ENCODE data around the gene IL32. TPM values are rescaled to one million over a fixed set of nuclear protein-coding genes. Genes with fewer than 3 reads are reported as not detected.

Gene IL32
- total RNA-seq, 2 experiments from 2014 or later, result 2,973 to 3,212 TPM

DNA sequence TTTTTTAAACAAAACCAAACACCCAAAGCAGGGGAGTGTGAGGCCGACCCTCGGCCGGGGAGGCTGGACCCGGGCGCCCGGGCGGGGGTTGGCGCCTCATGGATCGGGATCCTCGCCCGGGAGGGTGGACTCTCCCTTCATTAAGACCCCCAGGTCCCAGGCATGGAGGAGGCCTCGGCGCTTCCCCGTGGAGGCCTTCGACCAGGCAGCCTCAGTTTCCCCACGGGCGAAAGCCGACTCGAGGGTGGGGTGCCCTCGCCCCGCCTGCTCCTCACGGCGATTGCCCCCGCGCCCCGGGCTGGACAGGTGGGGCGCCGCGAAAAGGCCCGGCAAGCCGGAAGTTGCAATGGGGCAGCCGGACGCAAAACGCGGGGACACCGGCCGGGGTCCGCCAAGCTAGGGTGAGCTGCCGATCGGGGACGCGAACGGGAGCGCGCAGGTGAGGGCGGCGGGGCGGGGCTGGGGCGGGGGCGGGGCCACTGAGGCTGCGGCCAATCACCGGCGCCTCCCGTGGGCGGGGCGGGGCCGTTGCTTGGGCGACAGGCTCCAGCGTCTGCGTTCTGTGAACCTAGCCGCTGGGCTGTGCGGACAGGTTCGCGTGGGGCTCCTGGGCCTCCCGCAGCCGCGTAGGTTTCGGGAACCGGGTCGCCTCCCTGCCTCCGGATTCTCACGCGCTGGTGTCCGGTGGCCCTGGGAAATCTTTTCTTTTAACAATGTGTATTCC, 40.9 kb downstream of the IL32 start:
- Mint-ChIP-seq H3K27ac (peak overlapping the region; percentile 86), H3K36me3 (ENCODE audit: low read depth) (peaks cover 3% of the 10 kb centered on the region), H3K9me3 (no peaks in the 10 kb centered on the region), H3K4me3 (peak overlapping the region; percentile 79), H3K4me1 (peaks cover 39% of the 10 kb centered on the region), H3K27me3 (no peaks in the 10 kb centered on the region)
- CTCF ChIA-PET, result interaction anchor here (0.6 to 3.3 kb wide), 9 partner anchors 8 to 44 kb away, joined by 3 to 15 read pairs (median 4); partner anchors contain the start of gene ZNF213
- POLR2A ChIA-PET, result no interaction called here
- peak; percentile 89 for DNase-seq

DNA sequence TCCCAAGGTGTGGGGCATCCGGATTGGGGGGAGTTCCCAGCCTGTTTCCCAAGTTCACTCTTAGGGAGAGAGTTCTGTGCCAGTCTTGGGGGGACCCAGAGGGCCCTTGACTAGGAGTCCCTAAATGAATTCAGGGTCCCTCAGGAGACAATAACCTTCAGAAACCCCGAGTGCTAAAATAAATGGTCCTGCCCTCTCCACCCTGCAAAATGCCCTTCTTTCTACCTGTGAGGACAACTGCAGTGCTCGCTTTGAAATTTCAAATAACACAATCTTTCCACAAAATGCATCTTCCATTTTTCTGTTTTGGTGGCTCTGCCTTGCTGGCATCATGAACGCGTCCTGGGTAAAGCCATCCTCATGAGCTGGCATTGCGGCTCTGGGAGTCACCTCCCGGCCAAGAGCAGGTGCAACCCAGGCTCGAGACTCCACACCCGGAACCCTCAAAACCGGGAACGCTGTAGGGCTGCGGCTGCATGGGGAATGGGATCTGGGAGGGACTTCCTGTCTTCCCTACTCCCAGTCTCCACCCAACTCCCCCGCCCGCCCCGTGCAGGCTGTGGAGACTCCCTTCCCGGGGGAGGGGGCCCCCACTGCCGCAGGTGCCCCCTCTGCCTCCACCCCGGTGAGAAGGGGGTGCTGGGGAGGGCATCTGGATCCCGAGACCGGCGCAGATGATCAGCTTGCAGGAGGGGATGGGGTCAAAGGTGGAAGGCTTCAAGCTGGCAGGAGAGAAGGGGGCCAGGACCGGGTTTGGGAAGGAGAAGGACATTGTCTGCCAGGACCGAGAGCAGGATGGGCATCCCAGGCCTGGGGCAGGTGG, 46.8 kb downstream of the IL32 start, which contains the start of gene ZNF205:
Gene ZNF205, plus strand, starts transcription at position 529 of the 823 bp plus-strand sequence. CDS start 845 bp downstream, outside the sequence.
- Mint-ChIP-seq H3K27ac (no peak within 1 kb of the TSS), H3K9me3 (no peaks in the 10 kb centered on the region), H3K4me1 (peaks cover 3% of the 10 kb centered on the region), H3K36me3 (ENCODE audit: low read depth) (peaks cover 3% of the 10 kb centered on the region), H3K27me3 (peaks cover 8% of the 10 kb centered on the region), H3K4me3 (no peak within 1 kb of the TSS)
- no peak for DNase-seq
- ChIA-PET POLR2A (no interaction called here), CTCF (interaction anchor here (1.0 to 4.9 kb wide), 3 partner anchors 7 to 53 kb away, joined by 3 to 28 read pairs (median 5); no protein-coding TSS in a partner anchor)

DNA sequence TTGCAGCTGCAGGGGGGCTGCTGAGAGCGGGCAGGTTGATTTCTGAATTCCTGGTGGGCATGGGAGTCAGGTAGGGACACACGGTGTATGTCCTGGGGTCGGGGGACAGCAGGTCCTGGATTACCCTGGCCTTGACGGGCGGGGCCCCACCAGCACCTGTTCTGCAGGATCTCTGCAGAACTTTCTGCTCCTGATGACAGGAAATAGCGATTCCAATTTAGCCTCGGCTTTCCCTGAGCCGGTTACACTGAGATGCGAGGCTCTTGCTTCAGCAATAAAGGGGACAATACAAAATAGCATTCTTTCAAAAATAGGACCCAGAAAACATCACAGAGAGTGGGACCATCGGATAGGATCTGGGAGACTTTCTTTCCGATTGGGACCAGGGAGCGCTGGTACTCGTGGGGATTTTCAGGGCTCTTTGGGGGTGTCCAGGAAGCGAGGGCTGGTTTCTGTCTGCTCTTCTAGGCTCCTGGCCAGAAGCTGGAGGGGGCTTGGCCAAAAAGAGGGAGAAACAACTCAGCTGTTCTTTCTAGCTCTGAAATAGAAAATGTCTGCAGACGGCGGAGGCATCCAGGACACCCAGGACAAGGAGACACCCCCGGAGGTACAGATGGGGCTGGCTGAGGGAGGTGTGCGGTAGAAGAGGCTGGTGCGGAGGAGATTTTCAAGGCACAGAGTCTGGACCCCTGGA, 47.6 kb downstream of the IL32 start:
- Mint-ChIP-seq H3K9me3 (no peaks in the 10 kb centered on the region), H3K27me3 (peaks cover 8% of the 10 kb centered on the region), H3K4me3 (no peak overlapping the region), H3K36me3 (ENCODE audit: low read depth) (peaks cover 3% of the 10 kb centered on the region), H3K4me1 (peaks cover 1% of the 10 kb centered on the region), H3K27ac (no peak overlapping the region)
- CTCF ChIA-PET, result interaction anchor here (2.3 to 4.9 kb wide), 2 partner anchors 16 to 54 kb away, joined by 5 to 28 read pairs; no protein-coding TSS in a partner anchor
- POLR2A ChIA-PET, result no interaction called here
- no peak for DNase-seq

DNA sequence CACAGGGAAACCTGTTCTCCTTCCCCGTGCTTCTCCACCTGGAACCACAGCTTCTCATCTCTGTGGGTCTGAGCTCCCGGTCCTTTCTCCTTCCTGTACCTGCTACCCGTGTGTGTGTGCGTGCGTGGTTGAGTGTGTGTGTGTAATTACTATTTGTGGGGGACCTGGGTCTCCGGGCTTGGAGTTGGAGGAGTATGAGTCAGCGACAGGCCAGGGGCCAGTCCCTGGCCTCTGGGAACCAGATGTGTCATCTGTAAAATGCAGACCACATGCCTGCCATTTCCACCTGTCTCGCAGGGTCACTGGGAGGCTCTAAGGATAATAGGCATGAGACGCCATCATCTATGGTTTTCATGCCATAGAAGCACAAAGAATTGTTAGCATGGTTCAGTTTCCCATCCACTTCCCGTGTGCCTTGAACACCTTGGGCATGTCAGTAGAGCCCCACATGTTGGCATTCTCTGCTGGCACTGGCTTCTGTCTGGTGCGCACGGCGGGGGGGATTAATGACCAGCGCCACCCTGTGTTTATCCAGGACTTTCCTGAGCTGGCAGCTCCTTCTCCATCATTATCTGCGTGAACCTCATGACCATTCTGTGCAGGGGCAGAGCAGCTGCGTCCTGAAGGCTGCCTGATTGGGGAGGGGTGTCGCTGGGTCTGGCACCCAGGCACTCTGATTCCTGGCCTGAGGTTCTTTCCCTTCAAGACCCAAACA, 48.5 kb downstream of the IL32 start:
- Mint-ChIP-seq H3K27ac (no peak overlapping the region), H3K36me3 (ENCODE audit: low read depth) (peaks cover 3% of the 10 kb centered on the region), H3K27me3 (peaks cover 8% of the 10 kb centered on the region), H3K4me3 (no peak overlapping the region), H3K9me3 (no peaks in the 10 kb centered on the region), H3K4me1 (peaks cover 1% of the 10 kb centered on the region)
- ChIA-PET CTCF (interaction anchor here (1.1 to 4.9 kb wide), 3 partner anchors 8 to 36 kb away, joined by 4 to 28 read pairs (median 13); no protein-coding TSS in a partner anchor), POLR2A (no interaction called here)
- DNase-seq, result no peak

DNA sequence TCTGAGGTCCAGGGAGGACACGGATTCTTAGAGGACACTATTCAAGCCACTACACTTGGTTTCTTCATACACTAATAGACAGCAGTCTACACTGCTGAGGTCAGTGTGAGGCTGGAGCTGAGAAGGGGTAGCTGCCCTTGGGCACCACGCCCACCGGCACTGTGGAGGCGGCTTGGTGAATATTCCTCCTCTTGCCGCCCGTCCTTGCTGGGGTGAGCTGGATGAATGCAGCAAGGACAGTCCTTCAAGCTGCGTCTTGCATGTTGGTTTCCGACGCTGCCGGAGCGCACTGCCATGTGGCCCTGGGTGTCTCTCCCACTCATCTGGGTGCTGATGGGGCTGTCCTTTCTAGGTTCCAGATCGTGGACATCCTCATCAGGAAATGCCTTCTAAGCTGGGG, 49.6 kb downstream of the IL32 start:
- H3K9me3 Mint-ChIP-seq, result no peaks in the 10 kb centered on the region
- ChIA-PET POLR2A (no interaction called here), CTCF (interaction anchor here (0.8 to 4.9 kb wide), 3 partner anchors 14 to 35 kb away, joined by 3 to 28 read pairs (median 13); no protein-coding TSS in a partner anchor)
- no peak overlapping the region for H3K27ac Mint-ChIP-seq
- peaks cover 1% of the 10 kb centered on the region for H3K4me1 Mint-ChIP-seq
- H3K36me3 Mint-ChIP-seq (ENCODE audit: low read depth), result peaks cover 3% of the 10 kb centered on the region
- no peak for DNase-seq
- peaks cover 8% of the 10 kb centered on the region for H3K27me3 Mint-ChIP-seq
- H3K4me3 Mint-ChIP-seq, result no peak overlapping the region

DNA sequence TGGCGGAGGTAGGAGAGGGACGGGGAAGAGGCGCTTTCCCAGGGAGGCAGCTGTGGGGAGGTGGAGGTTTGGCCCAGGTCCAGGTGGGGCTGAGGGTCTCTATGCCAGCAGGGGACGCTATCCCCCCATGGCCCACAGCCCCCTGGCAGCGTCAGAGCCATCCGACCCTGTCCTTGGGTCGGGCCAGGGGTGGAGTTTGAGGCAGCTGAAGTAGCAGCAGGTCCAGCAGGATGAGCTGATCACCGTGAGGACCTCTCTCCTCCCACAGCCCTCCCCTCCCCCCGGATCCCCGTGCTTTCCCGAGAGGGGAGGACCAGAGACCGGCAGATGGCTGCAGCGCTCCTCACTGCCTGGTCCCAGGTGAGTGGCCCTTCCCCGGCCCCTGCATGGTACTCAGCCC, 50.1 kb downstream of the IL32 start:
- CTCF ChIA-PET, result interaction anchor here (0.8 to 4.9 kb wide), 3 partner anchors 13 to 34 kb away, joined by 3 to 28 read pairs (median 13); no protein-coding TSS in a partner anchor
- no peaks in the 10 kb centered on the region for H3K36me3 Mint-ChIP-seq (ENCODE audit: low read depth)
- H3K9me3 Mint-ChIP-seq, result no peaks in the 10 kb centered on the region
- peaks cover 8% of the 10 kb centered on the region for H3K27me3 Mint-ChIP-seq
- no peak overlapping the region for H3K4me3 Mint-ChIP-seq
- POLR2A ChIA-PET, result no interaction called here
- no peak for DNase-seq
- H3K4me1 Mint-ChIP-seq, result peaks cover 1% of the 10 kb centered on the region
- H3K27ac Mint-ChIP-seq, result no peak overlapping the region

DNA sequence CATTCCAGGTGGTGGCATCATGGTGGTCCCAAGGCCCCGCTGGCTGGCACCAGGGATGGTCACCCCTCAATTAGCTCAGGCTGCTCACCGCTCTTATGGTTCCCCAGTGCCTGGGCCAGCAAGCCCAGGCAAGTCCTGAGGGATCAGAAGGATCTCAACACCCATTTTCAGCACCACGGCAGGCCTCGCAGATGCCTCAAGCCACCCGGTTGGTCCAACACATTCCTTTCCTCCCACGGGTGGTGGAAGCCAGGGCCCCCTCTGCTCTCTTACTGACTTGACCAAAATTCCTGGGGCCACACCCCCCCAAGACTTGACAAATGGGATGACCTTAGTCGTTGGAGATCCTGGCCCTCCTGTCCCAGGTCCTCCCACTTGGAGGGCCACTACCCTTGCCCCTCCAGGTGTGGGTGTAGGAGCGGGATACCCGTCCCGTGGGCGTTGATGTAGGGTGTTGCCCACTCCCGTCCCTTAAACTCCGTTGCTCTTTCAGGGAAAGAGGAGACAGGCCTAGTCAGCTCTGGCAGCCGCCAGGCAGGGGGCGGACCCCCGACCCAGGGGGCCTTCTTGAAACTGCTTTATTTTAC, 52.9 kb downstream of the IL32 start:
- Mint-ChIP-seq H3K4me3 (no peak overlapping the region), H3K4me1 (peaks cover 8% of the 10 kb centered on the region), H3K27ac (no peak overlapping the region), H3K9me3 (no peaks in the 10 kb centered on the region), H3K36me3 (ENCODE audit: low read depth) (no peaks in the 10 kb centered on the region), H3K27me3 (no peaks in the 10 kb centered on the region)
- DNase-seq, result no peak
- ChIA-PET CTCF (interaction anchor here (1.2 to 2.3 kb wide), 9 partner anchors 11 to 90 kb away, joined by 3 to 18 read pairs (median 4); partner anchors contain the start of gene ZNF213), POLR2A (no interaction called here)

DNA sequence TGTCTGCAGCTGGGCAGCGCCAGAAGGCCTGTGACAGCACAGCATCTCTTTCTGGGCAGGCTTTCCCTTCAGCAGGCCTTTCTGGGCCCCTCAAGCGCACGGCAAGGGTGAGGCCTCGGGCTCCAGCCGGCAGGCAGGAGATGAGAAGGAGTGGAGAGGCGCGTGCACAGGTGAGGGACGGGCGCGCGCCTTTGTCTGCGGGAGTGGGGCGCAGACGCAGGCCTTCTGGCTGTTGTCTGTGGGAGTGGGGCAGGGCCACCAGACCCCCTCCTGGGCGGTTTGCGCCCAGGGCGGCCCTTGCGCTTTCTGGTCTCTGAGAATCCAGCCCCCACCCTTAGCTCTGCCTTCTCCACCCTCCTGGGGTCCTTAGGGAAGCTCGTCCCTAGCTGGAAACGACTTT, 53.4 kb downstream of the IL32 start:
- no peak overlapping the region for H3K4me3 Mint-ChIP-seq
- ChIA-PET CTCF (interaction anchor here (0.8 to 2.3 kb wide), 5 partner anchors 7 to 32 kb away, joined by 3 to 18 read pairs (median 3); partner anchors contain the start of gene ZNF213), POLR2A (no interaction called here)
- H3K9me3 Mint-ChIP-seq, result no peaks in the 10 kb centered on the region
- H3K36me3 Mint-ChIP-seq (ENCODE audit: low read depth), result no peaks in the 10 kb centered on the region
- H3K27me3 Mint-ChIP-seq, result no peaks in the 10 kb centered on the region
- peaks cover 13% of the 10 kb centered on the region for H3K4me1 Mint-ChIP-seq
- no peak overlapping the region for H3K27ac Mint-ChIP-seq
- no peak for DNase-seq

Other genes starting within 250 kb of the IL32 start
- under 1 TPM; 0.27 to 0.67 TPM for gene PRSS21, start 248.4 kb upstream of the IL32 start, total RNA-seq
- 1 to 10 TPM; 2.3 to 3.1 TPM for gene ZG16B, start 235.3 kb upstream of the IL32 start, total RNA-seq
- not detected for gene PRSS22, start 207.5 kb upstream of the IL32 start, total RNA-seq
- gene FLYWCH2, start 182.4 kb upstream of the IL32 start, total RNA-seq, result 10 to 100 TPM; 16.8 to 21.0 TPM
- gene FLYWCH1, start 153.7 kb upstream of the IL32 start, total RNA-seq, result 10 to 100 TPM; 46.8 to 52.7 TPM
- under 1 TPM in 1 of 2 experiments, not detected in 1; 0.08 TPM for gene KREMEN2, start 101.4 kb upstream of the IL32 start, total RNA-seq
- 10 to 100 TPM; 49.7 to 50.9 TPM for gene PAQR4, start 96.3 kb upstream of the IL32 start, total RNA-seq
- 100 to 1,000 TPM; 122 to 151 TPM for gene PKMYT1, start 85.2 kb upstream of the IL32 start, total RNA-seq
- not detected for gene CLDN9, start 52.7 kb upstream of the IL32 start, total RNA-seq
- gene CLDN6, start 47.5 kb upstream of the IL32 start, total RNA-seq, result not detected
- 1 to 10 TPM; 1.8 to 2.1 TPM for gene TNFRSF12A, start 45.3 kb upstream of the IL32 start, total RNA-seq
- gene HCFC1R1, start 41.7 kb upstream of the IL32 start, total RNA-seq, result 10 to 100 TPM; 38.3 to 44.1 TPM
- 10 to 100 TPM; 49.5 to 58.4 TPM for gene THOC6, start 41.6 kb upstream of the IL32 start, total RNA-seq
- under 1 TPM; 0.20 to 0.23 TPM for gene BICDL2, start 28.7 kb upstream of the IL32 start, total RNA-seq
- 10 to 100 TPM; 18.1 to 19.8 TPM for gene MMP25, start 19.1 kb upstream of the IL32 start, total RNA-seq
- gene ZSCAN10, start 33.7 kb downstream of the IL32 start, total RNA-seq, result under 1 TPM; 0.29 to 0.35 TPM
- not detected for gene ZNF205, start 46.9 kb downstream of the IL32 start, total RNA-seq
- gene ZNF213, start 69.4 kb downstream of the IL32 start, total RNA-seq, result 10 to 100 TPM in 1 of 2 experiments, 1 to 10 TPM in 1; 9.9 to 11.1 TPM
- not detected for gene OR1F1, start 122.6 kb downstream of the IL32 start, total RNA-seq
- gene ZNF200, start 169.5 kb downstream of the IL32 start, total RNA-seq, result 10 to 100 TPM; 11.7 to 12.1 TPM
- under 1 TPM in 1 of 2 experiments, not detected in 1; 0.10 TPM for gene MEFV, start 191.0 kb downstream of the IL32 start, total RNA-seq
- 10 to 100 TPM; 25.7 to 25.9 TPM for gene ZNF263, start 217.9 kb downstream of the IL32 start, total RNA-seq
- 1 to 10 TPM; 3.6 to 5.1 TPM for gene TIGD7, start 239.8 kb downstream of the IL32 start, total RNA-seq
- gene ZNF75A, start 239.9 kb downstream of the IL32 start, total RNA-seq, result 10 to 100 TPM; 42.7 to 43.8 TPM